Stomach (tissue), 9 donors: ENCODE data around the gene AIP. TPM values are rescaled to one million over a fixed set of nuclear protein-coding genes. Genes with fewer than 3 reads are reported as not detected.
"Not testable (repeated sequence)": the region's sequence is repeated elsewhere in the genome, so short reads cannot be mapped to it uniquely, and the experiment has no call there.

Experiments
- DNase-seq, 2 donors: peaks; one replicate each; pipeline versions ENCODE4 v3.0.0 to v3.0.0-alpha.2; 2013 to 2019
- H3K27ac ChIP-seq, 5 donors: fragments of 200-600 bp in 4 of 5; sonication (generic) in 4 of 5; one replicate each; pipeline ENCODE4 v1.5.1; 2013 to 2019; ENCODE audit warnings: mild to moderate bottlenecking in 1 of 5, moderate library complexity in 1 of 5
- H3K27me3 ChIP-seq, 3 donors: fragments of 200-600 bp; sonication (generic); one replicate each; pipeline ENCODE4 v1.5.1; 2017 to 2019; ENCODE audit warnings: mixed run types in 1 of 3
- H3K36me3 ChIP-seq, 4 donors: fragments of 200-600 bp; sonication (generic); 1 replicate in 3 of 4; 2 replicates in 1 of 4; pipeline ENCODE4 v1.5.1; 2016 to 2019
- H3K4me1 ChIP-seq, 4 donors: fragments of 200-600 bp; sonication (generic); one replicate each; pipeline ENCODE4 v1.5.1; 2016 to 2019
- H3K4me3 ChIP-seq, 4 donors: fragments of 200-600 bp; sonication (generic) in 3 of 4; one replicate each; pipeline ENCODE4 v1.5.1; 2016 to 2019; ENCODE audit warnings: mild to moderate bottlenecking in 1 of 4
- H3K9me3 ChIP-seq, 4 donors: fragments of 200-600 bp; sonication (generic); one replicate each; pipeline ENCODE4 v1.5.1; 2016 to 2019
- CTCF ChIP-seq, 7 experiments: fragments of 450-650 bp in 4 of 7; fragments of 200-600 bp in 3 of 7; sonication (generic) in 3 of 7; IDR thresholded peaks; one replicate each; pipeline ENCODE4 v1.5.1; 2016 to 2019; ENCODE audit warnings: antibody characterized with exemption in 7 of 7, control low read depth in 2 of 7, mild to moderate bottlenecking in 1 of 7
- EP300 ChIP-seq: sonication (generic); formaldehyde crosslinking; IDR thresholded peaks from one replicate; pipeline ENCODE4 v1.6.1; 2017; ENCODE audit warnings: antibody characterized with exemption
- POLR2A ChIP-seq, 4 donors: fragments of 450-650 bp; IDR thresholded peaks; one replicate each; pipeline ENCODE4 v1.6.1; 2016; ENCODE audit warnings: antibody characterized with exemption in 4 of 4, control low read depth in 2 of 4, mild to moderate bottlenecking in 1 of 4, moderate library complexity in 1 of 4
- POLR2AphosphoS5 ChIP-seq, 3 donors: sonication (generic); formaldehyde crosslinking; IDR thresholded peaks; one replicate each; pipeline ENCODE4 v1.6.1; 2016; ENCODE audit warnings: antibody characterized with exemption in 3 of 3
- whole genome bisulfite sequencing, 5 donors: extraction: QIAGEN DNeasy Blood & Tissue Kit in 3 of 5; methylation state at CpG; one replicate each; pipeline versions ENCODE4 v1.1.5 to v1.1.7; 2013 to 2018; 5-methylcytosine and 5-hydroxymethylcytosine counted together
- intact Hi-C: fragments of 100-400 bp; cut with DNase I; formaldehyde crosslinking; loops from one replicate; pipeline ENCODE4 v1.15.1; 2023; ENCODE audit warnings: low total_unique reads
- polyA plus RNA-seq, 3 donors: library from polyadenylated mRNA; stranded (reverse); fragments of 200-250 nt; gene quantifications; one replicate each; pipeline ENCODE4 v1.2.3, GENCODE V29; 2013
- total RNA-seq, 5 donors: library from RNA; depleted of rRNA; stranded (reverse); fragments of >200 nt; gene quantifications; one replicate each; pipeline versions ENCODE4 v1.1.0 to v1.2.3, GENCODE V29; 2014 to 2016
- donor health status: healthy with polysubstance abuse.
- donor health status: Bipolar disorder and iron deficiency.
- donor health status: healthy.

AIP gene
- total and polyA plus RNA-seq, 8 donors = 36.4 to 140 (median 74.6) TPM

- DNase-seq = no peak
- Histone ChIP-seq H3K4me1 (peaks cover 30 to 49% (median 47%) of the 10 kb centered on the region in 4 donors), H3K9me3 (no peaks in the 10 kb centered on the region), H3K27me3 (no peaks in the 10 kb centered on the region), H3K27ac (peak overlapping the region; percentile 90 to 96 (median 92)), H3K4me3 (peak overlapping the region; percentile 82 to 95 (median 88)), H3K36me3 (peaks cover 0 to 5% (median 2%) of the 10 kb centered on the region in 4 donors)
- WGBS, 5 donors = 5 to 9% (median 7%) methylated on average over 9 of the region's 9 CpGs
- TF ChIP-seq EP300 = no peak
- TF ChIP-seq POLR2A (IDR thresholded peaks at IDR 0.05) = no peak
- TF ChIP-seq CTCF (IDR thresholded peaks at IDR 0.05) = no peak
- no peak for TF ChIP-seq POLR2AphosphoS5 (IDR thresholded peaks at IDR 0.05)
- intact Hi-C loops = no loop called here
Observed at GRCh38 chr11:67469508-67469811, 13.4 kb upstream of the AIP start.

GRCh38 chr11:67470337-67471002, 12.4 kb upstream of the AIP start:
- intact Hi-C loops = no loop called here
- 75 to 87% (median 82%) methylated on average over 8 of the region's 8 CpGs for WGBS, 5 donors
- Histone ChIP-seq H3K27me3 (no peaks in the 10 kb centered on the region), H3K4me1 (peaks cover 28 to 44% (median 42%) of the 10 kb centered on the region in 4 donors), H3K27ac (no peak overlapping the region), H3K4me3 (no peak overlapping the region), H3K9me3 (no peaks in the 10 kb centered on the region), H3K36me3 (peaks cover 0 to 5% (median 2%) of the 10 kb centered on the region in 4 donors)
- DNase-seq = no peak
- TF ChIP-seq POLR2A (IDR thresholded peaks at IDR 0.05) (no peak), POLR2AphosphoS5 (IDR thresholded peaks at IDR 0.05) (no peak), CTCF (IDR thresholded peaks at IDR 0.05) (no peak), EP300 (no peak)

- Histone ChIP-seq H3K4me1 (peaks cover 12 to 20% (median 17%) of the 10 kb centered on the region in 4 donors), H3K9me3 (no peaks in the 10 kb centered on the region), H3K36me3 (no peaks in the 10 kb centered on the region), H3K27ac (no peak overlapping the region), H3K27me3 (no peaks in the 10 kb centered on the region), H3K4me3 (no peak overlapping the region)
- DNase-seq = no peak
- TF ChIP-seq POLR2AphosphoS5 (IDR thresholded peaks at IDR 0.05) (no peak), EP300 (no peak), CTCF (IDR thresholded peaks at IDR 0.05) (no peak), POLR2A (IDR thresholded peaks at IDR 0.05) (no peak)
- 77 to 85% (median 82%) methylated on average over 7 of the region's 7 CpGs for WGBS, 5 donors
- intact Hi-C loops = no loop called here
Observed at GRCh38 chr11:67472882-67473281, 9.9 kb upstream of the AIP start.

GRCh38 chr11:67476692-67477091, 6.1 kb upstream of the AIP start:
- DNase-seq, H3K4me1 ChIP-seq, H3K27me3 ChIP-seq, H3K9me3 ChIP-seq, H3K27ac ChIP-seq, H3K4me3 ChIP-seq, H3K36me3 ChIP-seq, intact Hi-C loops: not testable (repeated sequence)
- WGBS, 5 donors = 50 to 68% (median 62%) methylated on average over 10 of the region's 10 CpGs

- intact Hi-C loops, H3K9me3 ChIP-seq, H3K36me3 ChIP-seq, DNase-seq, H3K4me3 ChIP-seq, H3K27ac ChIP-seq, H3K27me3 ChIP-seq: not testable (repeated sequence)
- 81 to 90% (median 87%) methylated on average over 12 to 15 of the region's 16 CpGs for WGBS, 5 donors
- peaks cover 5 to 11% (median 8%) of the 10 kb centered on the region in 4 donors for H3K4me1 ChIP-seq
Observed at GRCh38 chr11:67477344-67478050, 5.3 kb upstream of the AIP start.
